Esophagus muscularis mucosa (tissue), 3 donors: ENCODE measurements around the gene DRD4.

ENCODE experiments used
- POLR2A ChIP-seq: fragments of 450-650 bp; IDR thresholded peaks from one replicate; pipeline ENCODE4 v1.6.1; 2017; ENCODE audit warnings: antibody characterized with exemption, moderate library complexity, mild to moderate bottlenecking, low read depth
- POLR2AphosphoS5 ChIP-seq, 2 donors: sonication (generic); formaldehyde crosslinking; IDR thresholded peaks; one replicate each; pipeline ENCODE4 v1.6.1; 2017; ENCODE audit warnings: antibody characterized with exemption in 2 of 2
- TF ChIP-seq, protein P1 (sequence below), 3 experiments: fragments of 200-600 bp in 2 of 3; fragments of 450-650 bp in 1 of 3; sonication (generic) in 2 of 3; IDR thresholded peaks; one replicate each; pipeline ENCODE4 v1.5.1; 2017 to 2019; ENCODE audit warnings: antibody characterized with exemption in 3 of 3, mild to moderate bottlenecking in 2 of 3, moderate library complexity in 1 of 3

DNA sequence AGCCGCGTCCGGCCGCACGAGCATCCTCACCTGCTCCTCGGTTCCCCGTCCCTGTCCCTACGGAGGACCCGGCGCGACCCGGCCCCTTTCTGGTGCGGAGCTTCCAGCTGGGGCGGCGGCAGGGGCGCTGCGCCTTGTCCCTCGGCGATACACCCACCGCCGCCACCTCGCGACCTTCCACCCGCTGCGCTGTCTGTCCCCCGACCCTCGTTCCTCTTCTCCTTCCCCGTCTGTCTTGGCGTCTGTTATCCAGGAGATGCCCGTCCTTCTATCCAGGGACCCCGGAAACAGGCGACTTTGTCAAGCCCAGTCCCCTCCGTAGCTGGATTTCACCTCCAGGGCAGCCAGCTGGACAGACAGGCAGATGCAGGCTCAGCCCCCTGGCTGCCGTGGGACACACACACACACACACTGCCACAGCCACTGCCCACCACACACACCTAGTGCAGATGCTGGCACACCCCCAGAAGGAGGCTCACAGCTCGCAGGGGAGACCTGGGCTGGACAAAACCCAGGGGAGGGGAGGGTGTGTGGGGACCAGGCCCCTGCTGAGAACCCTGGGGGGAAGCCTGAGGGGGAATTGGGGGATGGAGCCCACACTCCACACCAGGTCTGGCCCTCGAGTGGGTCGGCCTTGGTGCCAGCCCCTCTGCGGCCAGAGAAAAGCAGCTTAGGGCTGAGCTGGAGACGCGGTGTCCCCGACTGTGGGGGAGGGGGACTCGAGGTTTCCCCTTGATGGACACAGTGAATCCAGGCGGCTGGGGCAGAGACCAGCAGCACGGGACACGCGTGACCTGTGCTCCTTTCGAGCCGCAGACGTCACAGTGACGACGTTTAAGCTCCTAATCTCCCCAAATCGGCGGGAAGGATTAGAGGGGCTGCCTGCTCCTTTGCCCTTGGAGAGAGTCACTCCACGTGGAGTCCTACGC lies 788 bp downstream of the DRD4 start:
- TF ChIP-seq, protein P1, sequence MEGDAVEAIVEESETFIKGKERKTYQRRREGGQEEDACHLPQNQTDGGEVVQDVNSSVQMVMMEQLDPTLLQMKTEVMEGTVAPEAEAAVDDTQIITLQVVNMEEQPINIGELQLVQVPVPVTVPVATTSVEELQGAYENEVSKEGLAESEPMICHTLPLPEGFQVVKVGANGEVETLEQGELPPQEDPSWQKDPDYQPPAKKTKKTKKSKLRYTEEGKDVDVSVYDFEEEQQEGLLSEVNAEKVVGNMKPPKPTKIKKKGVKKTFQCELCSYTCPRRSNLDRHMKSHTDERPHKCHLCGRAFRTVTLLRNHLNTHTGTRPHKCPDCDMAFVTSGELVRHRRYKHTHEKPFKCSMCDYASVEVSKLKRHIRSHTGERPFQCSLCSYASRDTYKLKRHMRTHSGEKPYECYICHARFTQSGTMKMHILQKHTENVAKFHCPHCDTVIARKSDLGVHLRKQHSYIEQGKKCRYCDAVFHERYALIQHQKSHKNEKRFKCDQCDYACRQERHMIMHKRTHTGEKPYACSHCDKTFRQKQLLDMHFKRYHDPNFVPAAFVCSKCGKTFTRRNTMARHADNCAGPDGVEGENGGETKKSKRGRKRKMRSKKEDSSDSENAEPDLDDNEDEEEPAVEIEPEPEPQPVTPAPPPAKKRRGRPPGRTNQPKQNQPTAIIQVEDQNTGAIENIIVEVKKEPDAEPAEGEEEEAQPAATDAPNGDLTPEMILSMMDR (IDR thresholded peaks at IDR 0.05), result no peak
- no peak for TF ChIP-seq POLR2A
- no peak for TF ChIP-seq POLR2AphosphoS5 (IDR thresholded peaks at IDR 0.05)
